A204.1 (cell line): ENCODE results near the gene CPNE7.
"Not testable (repeated sequence)": the region's sequence is repeated elsewhere in the genome, so short reads cannot be mapped to it uniquely, and the experiment has no call there.

Experiments used
- FAIRE-seq: peaks from 2 replicates; lab custom pipeline; 2012; peaks lifted over from hg19 to GRCh38; lab: Jason Lieb, UNC

Gene CPNE7

DNA sequence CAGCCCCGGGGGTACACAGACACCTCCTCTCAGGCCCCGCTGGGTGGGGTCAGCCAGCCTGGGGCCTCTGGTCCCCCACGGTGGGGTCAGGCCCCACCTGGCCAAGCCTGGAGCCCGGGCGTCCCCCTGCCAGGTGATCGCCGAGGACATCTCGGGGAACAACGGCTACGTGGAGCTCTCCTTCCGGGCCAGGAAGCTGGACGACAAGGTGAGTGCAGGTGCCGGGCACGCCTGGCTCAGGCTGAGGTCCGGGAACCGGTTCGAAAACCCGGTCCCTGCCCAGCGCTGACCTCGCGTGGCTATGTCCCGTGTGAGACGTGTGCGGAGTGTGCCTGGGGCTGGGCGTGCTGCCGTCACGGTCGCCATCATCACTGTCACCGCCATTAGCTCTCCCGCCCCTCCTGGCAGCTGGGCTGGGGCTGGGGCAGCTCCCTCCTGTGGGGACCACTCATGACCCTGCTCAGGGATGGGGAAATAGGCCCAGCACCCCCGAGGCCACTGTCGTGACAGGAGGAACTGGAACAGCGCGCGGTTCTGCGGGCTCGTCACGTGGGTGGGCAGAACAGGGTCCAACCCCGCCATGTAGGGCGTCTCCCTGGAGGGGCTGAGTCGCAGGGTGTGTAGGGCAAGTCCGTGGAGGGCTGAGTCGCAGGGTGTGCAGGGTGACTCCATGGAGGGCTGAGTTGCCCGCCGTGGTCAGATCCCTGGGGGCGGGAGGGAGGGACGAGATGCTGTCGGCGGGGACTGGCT, 8.5 kb downstream of the CPNE7 start:
- FAIRE-seq = no peak

DNA sequence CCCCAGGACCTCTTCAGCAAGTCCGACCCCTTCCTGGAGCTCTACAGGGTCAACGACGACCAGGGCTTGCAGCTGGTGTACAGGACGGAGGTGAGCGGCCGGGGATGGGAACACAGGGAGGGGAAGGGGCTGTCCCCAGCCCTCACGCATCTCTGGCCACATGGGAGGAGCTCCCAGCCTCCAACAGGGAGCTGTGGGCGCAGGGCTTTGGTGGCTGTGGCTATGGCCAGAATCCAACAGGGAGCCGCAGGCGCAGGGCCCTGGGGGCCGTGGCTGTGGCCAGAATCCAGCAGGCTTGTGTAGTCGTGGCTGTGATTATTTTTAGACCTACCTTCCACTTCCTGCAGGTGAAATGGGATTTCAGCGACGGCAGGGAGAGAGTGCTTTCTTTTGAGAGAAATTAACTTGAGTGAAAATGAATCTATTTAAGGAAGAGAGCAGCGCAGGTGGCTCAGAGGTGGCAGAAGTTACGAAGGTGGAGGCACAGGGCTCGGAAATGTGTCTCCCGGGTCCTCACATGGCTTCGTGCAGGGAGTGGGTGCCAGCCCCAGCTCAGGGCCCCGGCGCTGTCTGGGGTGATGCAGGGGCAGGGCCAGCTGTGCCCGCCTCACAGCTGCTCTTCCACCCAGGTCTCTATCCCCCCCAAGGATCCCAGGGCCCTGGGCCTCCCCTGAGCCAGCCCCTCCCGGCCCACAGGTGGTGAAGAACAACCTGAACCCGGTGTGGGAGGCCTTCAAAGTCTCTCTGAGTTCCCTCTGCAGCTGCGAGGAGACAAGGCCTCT, 9.4 kb downstream of the CPNE7 start:
- no peak for FAIRE-seq

GRCh38 chr16:89586218-89586617, 10.7 kb downstream of the CPNE7 start:
- no peak for FAIRE-seq

DNA sequence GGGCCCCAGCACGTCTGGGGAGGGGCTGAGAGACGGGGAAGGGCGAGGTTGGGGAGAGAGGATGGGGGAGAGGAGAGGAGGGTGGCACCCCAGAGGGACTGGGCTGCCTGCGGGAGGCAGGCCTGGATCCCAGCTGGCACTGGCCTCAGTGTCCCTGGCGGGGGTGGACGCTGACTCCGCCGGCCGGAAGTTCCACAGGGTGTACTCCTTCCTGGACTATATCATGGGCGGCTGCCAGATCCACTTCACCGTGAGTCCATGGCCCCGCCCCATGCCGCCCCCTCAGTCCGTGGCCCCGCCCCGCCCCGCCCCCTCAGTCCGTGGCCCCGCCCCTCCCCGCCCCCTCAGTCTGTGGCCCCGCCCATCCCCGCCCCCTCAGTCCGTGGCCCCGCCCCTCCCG, 11.3 kb downstream of the CPNE7 start:
- FAIRE-seq = no peak

- not testable (repeated sequence) for FAIRE-seq
Measured at GRCh38 chr16:89587676-89588075, 12.1 kb downstream of the CPNE7 start.

GRCh38 chr16:89588413-89589109, 13.0 kb downstream of the CPNE7 start:
- FAIRE-seq = no peak

DNA sequence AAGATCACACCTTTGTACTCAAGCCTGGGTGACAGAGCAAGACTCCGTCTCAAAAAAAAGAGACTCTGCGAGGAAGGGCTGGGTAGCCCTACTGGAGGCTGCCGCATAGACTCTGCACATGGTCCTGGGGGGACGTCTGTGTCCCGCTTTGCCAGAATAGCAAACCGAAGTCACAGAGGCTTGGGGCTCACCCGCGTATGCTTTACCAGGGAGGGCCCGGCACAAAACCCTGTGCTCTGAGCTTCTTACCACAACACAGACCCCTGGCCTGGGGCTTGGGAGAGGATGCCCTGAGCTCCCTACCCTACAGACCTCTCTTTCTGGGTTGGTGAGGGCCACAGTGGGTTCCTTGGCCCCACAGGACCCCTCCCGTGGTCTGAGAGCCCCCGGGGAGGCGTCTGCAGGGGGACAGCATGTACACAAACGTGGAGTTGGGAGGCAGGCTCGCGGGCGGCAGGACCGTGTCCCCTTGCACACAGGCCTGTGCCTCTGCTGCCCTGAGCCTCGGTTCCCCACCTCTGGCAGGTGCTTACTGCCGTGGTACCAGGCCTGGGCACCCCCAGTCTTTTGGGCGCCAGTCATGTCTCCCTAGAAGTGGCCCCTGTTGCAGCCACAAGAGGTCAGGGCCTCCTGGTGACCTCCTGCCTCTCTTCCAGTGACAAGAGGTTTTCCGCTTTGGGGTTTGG, 13.8 kb downstream of the CPNE7 start:
- no peak for FAIRE-seq

- FAIRE-seq = no peak
Measured at GRCh38 chr16:89593841-89594240, 18.3 kb downstream of the CPNE7 start.

- FAIRE-seq = no peak
Measured at GRCh38 chr16:89595330-89596060, 19.9 kb downstream of the CPNE7 start.

GRCh38 chr16:89596061-89596689, 20.6 kb downstream of the CPNE7 start:
- FAIRE-seq = no peak

DNA sequence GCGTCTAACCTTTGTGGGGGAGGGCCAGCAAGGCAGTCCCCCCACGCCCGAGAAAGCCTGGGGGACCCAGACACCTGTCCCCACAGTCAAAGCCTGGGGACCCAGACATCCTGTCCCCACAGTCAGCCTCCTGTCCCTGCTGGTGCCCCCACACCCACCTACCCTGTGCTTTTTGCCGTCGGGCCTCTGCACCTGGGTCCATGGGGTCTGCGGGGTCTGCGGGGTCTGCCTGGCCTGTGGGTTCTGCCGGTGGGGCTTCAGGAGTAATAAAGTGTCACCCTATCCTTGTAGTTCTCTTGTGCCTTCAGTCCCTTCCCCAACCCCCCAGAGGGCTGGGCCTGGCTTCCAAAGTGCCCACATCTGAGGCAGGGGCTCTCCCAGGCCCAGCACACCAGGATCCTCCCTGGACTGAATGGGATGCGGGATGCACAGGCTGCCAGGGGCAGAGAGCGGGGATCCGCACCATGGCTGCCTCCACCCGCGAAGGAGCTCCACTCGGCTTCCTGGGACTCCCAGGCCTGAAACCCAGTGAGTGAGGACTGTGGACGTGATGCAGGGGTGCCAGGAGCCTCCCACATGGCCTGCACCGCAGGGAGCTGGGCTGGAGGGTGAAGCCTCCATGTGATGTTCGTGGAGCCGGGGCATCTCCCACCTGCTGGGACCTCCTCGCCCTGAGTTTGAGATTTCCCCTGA, 21.5 kb downstream of the CPNE7 start:
- FAIRE-seq = no peak

- FAIRE-seq = no peak
Measured at GRCh38 chr16:89598199-89598598, 22.6 kb downstream of the CPNE7 start.

DNA sequence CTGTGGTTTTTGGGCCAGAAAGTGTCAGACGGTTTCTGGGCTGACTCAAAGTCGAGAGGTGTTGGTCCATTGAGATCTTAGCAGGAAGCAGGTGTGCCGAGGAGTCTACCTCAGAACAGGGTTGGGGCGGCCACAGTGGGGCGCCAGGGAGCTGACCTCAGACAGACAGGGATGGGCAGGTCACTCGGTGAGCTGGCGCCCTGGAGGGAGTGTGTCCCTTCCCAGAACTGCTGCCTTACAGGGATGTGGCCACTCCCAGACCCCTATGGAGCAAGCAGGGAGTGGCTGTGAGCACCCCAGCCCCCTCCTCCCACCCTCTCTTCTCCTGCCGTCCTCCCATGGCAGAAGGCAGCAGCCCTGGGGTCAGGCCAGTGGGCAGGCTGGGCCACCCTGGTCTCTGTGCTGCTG, 23.9 kb downstream of the CPNE7 start:
- no peak for FAIRE-seq

GRCh38 chr16:89599902-89600301, 24.3 kb downstream of the CPNE7 start:
- FAIRE-seq = no peak

DNA sequence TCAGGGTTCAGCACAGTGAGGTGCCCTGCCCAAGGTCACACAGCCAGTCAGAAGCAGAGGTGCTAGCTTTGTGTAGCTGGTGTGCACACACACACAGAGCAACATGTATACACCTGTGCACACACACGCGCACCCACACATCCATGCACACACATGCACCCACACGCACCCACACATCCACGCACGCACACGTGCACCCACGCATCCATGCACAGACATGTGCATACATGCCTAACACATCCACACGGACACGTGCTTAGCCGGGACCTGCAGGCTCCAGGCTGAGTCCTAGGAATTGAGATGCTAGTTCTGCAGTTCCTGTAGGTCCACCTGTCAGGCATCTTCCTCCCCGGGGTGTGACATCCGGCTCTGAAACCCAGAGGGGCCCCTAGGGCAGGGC, 24.9 kb downstream of the CPNE7 start:
- FAIRE-seq = no peak

- no peak for FAIRE-seq
Measured at GRCh38 chr16:89600956-89601355, 25.4 kb downstream of the CPNE7 start.

DNA sequence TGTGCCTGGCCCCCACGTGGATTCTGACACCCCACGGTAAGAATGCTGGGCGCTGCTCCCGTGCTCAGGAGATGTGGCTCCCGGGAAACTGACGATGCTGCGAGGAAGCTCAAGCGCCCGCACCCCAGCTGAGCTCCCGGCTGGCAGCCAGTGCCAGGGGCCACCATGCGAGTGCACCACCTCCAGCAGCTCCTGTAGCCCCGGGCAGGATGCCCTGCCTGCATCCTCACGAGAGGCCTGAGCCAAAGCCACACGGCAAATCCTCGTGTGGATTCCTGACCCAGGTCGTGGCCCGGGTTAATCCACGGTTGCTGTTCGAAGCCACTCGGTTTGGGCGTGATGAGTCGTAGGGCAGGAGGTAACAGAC, 26.3 kb downstream of the CPNE7 start:
- FAIRE-seq = no peak

- no peak for FAIRE-seq
Measured at GRCh38 chr16:89602273-89602951, 26.9 kb downstream of the CPNE7 start.

- no peak for FAIRE-seq
Measured at GRCh38 chr16:89602952-89603590, 27.5 kb downstream of the CPNE7 start.

DNA sequence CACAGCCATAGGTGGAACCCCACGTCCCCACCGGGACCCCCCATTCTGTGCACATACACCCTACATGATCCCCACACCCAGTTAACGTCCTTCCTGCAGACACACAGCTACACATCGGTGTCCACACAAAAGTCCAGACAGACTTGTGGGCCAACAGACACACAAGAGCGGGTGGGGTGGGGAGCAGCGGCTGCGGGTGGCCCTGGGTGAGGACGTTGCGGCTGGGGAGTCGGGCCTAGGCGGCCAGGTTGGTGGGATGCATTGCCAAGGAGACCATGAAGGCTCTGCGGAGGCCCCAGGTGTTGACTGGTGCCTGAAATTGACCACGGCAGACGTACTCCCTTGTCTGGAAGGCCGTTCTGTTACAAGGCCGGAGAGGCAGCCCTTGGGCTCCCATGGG, 29.2 kb downstream of the CPNE7 start:
- FAIRE-seq = no peak
